ENCODE data around the gene SPA17.

The SPA17 gene

DNA sequence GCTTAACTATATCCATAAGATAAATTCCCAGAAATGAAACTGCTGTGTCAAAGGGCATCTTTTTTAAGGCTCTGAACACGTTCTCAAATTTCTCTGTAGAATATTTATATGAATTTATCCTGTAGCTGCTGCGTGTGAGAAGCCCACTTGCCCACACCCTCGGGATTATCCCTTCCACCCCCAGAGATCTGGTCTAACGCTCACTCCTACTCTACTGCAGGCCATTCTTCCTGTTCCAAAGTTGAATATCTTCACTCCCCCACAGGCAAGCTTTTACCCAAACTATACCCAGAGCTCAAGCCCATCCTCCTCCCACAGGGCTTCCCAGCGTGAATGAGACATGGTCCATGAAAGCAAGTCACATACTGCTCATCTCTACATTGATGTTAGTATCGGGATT lies 25.1 kb upstream of the SPA17 start:
- no peak overlapping the region for H3K4me3 Mint-ChIP-seq
- no peak overlapping the region for H3K27ac Mint-ChIP-seq
- no peaks in the 10 kb centered on the region for H3K4me1 Mint-ChIP-seq
- peaks cover 7% of the 10 kb centered on the region for H3K36me3 Mint-ChIP-seq
- H3K9me3 Mint-ChIP-seq: no peaks in the 10 kb centered on the region
- no peaks in the 10 kb centered on the region for H3K27me3 Mint-ChIP-seq

DNA sequence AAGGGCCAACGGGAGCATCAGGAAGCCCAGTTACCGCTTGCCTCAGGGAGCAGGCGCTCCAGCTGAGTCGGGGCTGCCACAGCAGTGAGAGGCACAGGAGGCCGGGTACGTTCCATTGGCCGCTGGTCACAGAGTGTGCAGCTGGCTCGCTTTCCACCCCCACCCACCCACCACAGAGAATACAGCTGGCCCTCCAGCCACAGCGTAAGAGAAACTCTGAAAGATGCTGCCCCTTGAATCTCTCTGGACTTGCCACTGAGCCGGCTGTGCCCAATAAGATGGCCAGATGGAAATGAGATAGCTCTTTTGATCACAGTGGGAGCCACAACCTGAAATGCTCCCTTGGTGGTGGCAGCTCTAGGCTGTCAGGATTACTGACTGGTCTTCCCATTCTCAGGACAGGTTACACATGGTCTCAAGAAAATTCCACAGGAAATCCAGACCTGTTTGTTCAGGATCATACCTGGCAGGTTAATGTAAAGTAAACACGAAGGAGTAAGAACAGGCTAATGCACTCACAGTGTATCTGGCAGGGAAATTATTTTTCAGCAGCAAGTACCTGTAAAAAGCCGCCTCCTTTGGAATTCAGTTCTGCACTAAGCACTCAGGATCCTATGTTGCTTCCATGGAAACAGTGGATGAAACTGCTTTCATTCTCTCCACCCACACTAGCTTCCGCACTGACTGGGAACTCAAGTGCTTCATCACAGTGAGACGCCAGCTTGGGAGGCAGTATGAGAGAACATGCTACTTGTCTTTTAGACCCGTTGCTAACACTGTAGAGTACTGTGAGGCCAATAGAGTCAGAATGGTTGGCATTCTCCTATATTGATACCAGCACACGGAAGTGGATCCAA lies 16.7 kb upstream of the SPA17 start:
- Mint-ChIP-seq H3K4me3 (no peak overlapping the region), H3K9me3 (no peaks in the 10 kb centered on the region), H3K36me3 (peaks cover 6% of the 10 kb centered on the region), H3K27me3 (no peaks in the 10 kb centered on the region), H3K4me1 (no peaks in the 10 kb centered on the region), H3K27ac (no peak overlapping the region)

DNA sequence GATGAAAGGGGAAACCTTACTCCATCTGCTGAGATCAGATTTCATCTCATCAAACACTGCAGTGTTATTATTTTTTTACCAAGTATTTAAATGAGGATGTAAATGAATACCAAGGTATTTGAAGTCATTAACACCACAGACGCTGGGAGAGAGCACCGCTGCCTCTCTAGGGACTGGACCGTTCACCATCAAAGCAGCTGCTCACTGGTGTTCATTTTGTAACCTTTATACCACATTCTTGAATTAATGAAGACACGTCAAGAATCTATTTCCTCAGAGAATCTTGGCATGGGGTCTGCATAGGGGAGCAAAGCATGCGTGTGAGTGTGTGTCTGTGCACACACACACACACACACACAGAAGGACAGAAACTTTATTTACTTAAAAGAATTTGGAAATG lies 15.8 kb upstream of the SPA17 start:
- H3K36me3 Mint-ChIP-seq: peaks cover 4% of the 10 kb centered on the region
- H3K9me3 Mint-ChIP-seq: no peaks in the 10 kb centered on the region
- no peak overlapping the region for H3K27ac Mint-ChIP-seq
- no peaks in the 10 kb centered on the region for H3K4me1 Mint-ChIP-seq
- no peaks in the 10 kb centered on the region for H3K27me3 Mint-ChIP-seq
- no peak overlapping the region for H3K4me3 Mint-ChIP-seq

DNA sequence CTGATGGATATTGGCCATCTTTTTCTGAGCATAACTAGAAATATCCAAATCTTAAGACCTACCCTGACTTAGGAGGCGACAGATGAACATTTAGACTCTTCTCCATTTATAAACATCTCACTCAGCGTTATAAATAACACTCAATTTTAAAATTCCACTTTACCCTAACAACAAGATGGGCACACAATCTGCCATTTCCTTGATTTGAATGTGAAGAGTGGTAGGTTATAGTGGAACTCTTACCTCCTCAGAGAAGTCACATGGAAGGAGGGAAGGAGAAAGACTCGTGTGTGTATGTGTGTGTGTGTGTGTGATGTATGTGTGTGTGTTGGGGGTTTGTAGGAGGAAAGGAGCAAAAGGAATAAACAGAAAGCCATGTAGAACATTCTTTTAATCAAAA lies 15.2 kb upstream of the SPA17 start:
- Mint-ChIP-seq H3K9me3 (no peaks in the 10 kb centered on the region), H3K4me3 (no peak overlapping the region), H3K27ac (no peak overlapping the region), H3K27me3 (no peaks in the 10 kb centered on the region), H3K36me3 (peaks cover 3% of the 10 kb centered on the region), H3K4me1 (no peaks in the 10 kb centered on the region)

DNA sequence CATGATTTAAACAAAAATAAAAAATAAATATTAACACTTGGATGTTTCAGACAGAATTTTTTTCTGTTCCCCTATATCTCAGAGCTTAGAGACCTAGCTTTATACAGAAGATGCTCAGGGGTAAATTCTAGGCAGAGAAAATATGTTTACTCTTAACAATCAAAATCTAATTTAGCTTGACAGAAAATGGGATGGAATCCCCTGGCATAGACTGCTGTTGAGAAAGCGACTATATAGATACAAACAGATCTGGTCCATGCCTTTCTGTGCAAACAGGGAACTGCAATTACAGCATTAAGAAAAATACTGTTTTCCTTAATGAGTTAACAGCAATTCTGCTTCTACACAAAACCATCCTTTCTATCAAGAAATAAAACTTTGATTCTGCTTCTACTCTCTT lies 14.7 kb upstream of the SPA17 start:
- no peaks in the 10 kb centered on the region for H3K9me3 Mint-ChIP-seq
- H3K4me1 Mint-ChIP-seq: no peaks in the 10 kb centered on the region
- no peaks in the 10 kb centered on the region for H3K27me3 Mint-ChIP-seq
- no peak overlapping the region for H3K4me3 Mint-ChIP-seq
- H3K27ac Mint-ChIP-seq: no peak overlapping the region
- H3K36me3 Mint-ChIP-seq: peaks cover 2% of the 10 kb centered on the region

DNA sequence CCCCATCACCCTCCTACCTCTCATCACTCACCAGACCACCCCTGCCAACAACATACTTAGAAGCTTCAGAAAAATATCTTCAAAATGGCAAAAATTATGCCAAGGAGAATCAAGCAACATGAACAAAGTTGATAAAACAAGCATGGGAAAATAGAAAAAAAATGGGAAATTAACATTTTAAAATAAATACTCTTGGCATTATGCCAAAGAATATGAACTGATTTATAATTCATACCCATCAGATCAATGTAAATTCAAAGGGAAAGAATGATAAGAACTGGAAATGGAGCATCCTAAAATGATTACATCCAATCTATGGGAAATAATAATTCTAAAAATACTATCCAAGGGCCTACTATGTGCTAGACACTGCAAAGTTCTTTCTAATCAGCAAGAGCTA lies 12.2 kb upstream of the SPA17 start:
- Mint-ChIP-seq H3K9me3 (no peaks in the 10 kb centered on the region), H3K36me3 (peaks cover 2% of the 10 kb centered on the region), H3K4me1 (no peaks in the 10 kb centered on the region), H3K4me3 (no peak overlapping the region), H3K27ac (no peak overlapping the region), H3K27me3 (no peaks in the 10 kb centered on the region)

DNA sequence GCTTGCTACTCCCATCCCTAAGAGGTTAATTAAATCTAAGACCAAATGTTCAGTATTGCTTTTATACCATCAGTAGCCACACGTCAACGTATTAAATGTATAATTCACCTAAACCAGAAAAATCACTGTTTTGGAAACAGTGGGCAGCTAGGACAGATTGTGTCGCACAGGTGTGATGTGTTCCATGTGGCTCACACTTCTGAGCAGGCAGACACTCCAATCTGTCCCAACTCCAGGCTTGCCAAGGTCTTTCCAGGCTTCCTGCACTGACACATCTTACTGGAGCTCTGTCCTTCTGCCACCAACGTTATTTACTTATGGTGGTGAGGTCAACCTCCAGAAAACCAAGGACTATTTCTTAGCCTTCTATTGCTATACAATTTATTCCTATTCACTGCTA lies 11.6 kb upstream of the SPA17 start:
- H3K36me3 Mint-ChIP-seq: peaks cover 2% of the 10 kb centered on the region
- H3K27me3 Mint-ChIP-seq: no peaks in the 10 kb centered on the region
- H3K4me3 Mint-ChIP-seq: no peak overlapping the region
- no peaks in the 10 kb centered on the region for H3K4me1 Mint-ChIP-seq
- H3K9me3 Mint-ChIP-seq: no peaks in the 10 kb centered on the region
- H3K27ac Mint-ChIP-seq: no peak overlapping the region

DNA sequence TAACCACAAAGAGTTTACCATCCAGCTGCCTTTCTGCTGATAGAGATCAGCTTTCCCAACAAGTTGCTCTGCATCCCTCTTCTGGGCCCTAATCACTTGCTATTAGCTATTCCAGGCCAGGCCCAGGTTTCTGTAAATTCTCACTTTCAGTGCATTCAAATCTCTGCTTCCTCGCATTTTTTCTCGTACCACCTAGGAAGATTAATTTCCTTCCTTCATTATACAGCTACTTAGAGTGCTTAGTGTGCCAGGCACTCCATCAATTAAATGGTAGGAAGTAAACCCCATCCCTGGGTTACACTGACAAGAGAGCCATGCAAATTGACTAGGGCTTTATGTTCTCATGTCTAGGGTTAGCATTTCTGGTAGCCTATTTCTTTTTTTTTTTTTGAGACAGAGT lies 9.8 kb upstream of the SPA17 start:
- Mint-ChIP-seq H3K4me3 (no peak overlapping the region), H3K36me3 (peaks cover 2% of the 10 kb centered on the region), H3K9me3 (no peaks in the 10 kb centered on the region), H3K4me1 (no peaks in the 10 kb centered on the region), H3K27me3 (no peaks in the 10 kb centered on the region), H3K27ac (no peak overlapping the region)

DNA sequence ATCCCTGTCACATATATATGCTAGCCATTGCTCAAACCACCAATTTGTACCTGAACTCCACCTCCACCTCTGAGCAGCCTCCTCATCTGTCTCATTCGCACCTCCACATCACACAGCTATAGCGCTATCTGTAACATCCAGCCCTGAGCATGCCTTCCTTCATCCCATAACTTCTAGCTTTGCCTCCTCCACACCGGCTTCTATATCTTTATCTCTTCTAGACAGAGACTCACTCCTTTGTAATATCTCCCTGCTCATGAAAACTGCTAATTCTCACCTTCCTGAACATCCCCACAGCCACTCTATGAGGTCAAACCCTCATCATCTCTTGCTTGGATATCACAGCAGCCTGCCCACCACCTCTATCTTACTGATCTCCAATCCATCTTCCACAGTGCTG lies 6.1 kb upstream of the SPA17 start:
- H3K4me3 Mint-ChIP-seq: no peak overlapping the region
- no peaks in the 10 kb centered on the region for H3K27me3 Mint-ChIP-seq
- H3K9me3 Mint-ChIP-seq: no peaks in the 10 kb centered on the region
- H3K4me1 Mint-ChIP-seq: peaks cover 7% of the 10 kb centered on the region
- peaks cover 2% of the 10 kb centered on the region for H3K36me3 Mint-ChIP-seq
- H3K27ac Mint-ChIP-seq: no peak overlapping the region

DNA sequence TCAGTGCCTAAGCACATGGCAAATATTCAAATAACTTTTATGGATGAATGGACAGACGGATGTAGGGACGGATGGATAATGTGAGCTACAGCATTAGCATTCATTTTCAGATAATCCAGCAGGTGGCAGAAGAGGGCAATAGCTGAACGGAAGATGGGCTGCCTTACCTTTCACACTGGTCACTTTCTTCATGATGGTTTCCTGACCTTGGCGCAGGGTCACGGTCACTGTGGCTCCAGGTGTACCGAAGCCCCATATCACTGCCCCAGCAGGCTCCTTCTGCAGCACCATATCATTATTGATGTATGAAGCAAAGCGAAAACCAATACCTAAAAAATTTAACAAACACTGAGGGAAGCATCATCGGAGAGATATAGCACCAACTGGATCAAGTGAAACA lies 4.5 kb upstream of the SPA17 start:
- Mint-ChIP-seq H3K27ac (no peak overlapping the region), H3K9me3 (no peaks in the 10 kb centered on the region), H3K4me3 (no peak overlapping the region), H3K4me1 (peaks cover 17% of the 10 kb centered on the region), H3K36me3 (peaks cover 2% of the 10 kb centered on the region), H3K27me3 (no peaks in the 10 kb centered on the region)

DNA sequence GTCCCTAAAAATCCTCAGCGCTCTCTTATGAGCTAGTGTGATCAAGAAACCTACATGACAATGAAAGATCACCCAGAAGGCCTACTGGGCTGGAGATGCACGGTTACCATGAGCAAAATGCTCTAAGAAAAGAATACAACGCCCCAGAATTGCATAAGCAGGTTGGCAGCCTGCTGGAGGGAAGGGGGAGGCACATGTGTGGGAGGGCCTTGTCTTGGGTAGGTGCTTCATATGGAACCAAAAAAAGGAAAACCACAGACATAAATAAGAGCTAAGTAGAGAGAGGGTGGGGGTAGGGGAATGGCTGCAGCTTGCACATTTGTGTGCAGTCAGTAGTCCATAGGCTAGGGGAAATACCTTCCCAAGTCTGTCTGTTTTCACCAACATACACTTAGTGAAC lies 3.0 kb upstream of the SPA17 start:
- peaks cover 26% of the 10 kb centered on the region for H3K4me1 Mint-ChIP-seq
- H3K4me3 Mint-ChIP-seq: peak overlapping the region; percentile 17
- H3K27ac Mint-ChIP-seq: peak overlapping the region; percentile 20
- no peaks in the 10 kb centered on the region for H3K27me3 Mint-ChIP-seq
- H3K36me3 Mint-ChIP-seq: peaks cover 2% of the 10 kb centered on the region
- H3K9me3 Mint-ChIP-seq: no peaks in the 10 kb centered on the region

DNA sequence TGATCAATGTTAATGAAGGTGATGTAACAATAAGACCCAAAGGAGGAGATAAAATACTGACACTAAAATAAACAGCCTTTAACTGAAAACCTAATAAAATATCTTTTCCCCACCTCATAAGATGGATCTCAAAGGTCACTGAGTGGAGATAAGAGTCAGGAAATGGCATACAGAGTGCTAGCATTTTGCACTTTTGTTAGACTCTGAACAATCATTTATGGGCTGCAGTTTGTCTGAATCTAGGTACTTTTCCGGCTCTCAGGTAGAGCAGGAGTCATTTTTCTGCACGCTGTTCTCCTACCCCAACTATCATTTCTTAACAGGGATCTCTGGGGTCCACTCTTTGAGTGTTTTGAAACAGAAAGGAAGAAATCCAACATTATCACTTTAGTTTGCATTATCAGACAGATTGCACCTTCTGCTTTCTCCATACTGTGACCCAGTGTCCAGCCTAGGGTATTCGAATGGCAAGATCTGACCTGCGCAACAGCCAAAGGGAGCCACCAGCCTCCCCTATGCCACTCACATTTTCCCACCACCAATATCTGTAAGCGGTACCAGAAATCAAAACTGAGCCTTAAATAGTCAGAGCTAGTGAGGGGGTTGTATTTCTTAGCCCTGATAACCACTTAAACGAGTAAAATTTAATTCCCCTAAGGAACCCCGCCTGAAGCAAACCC lies 1.0 kb upstream of the SPA17 start:
- Mint-ChIP-seq H3K4me3 (peak overlapping the region; percentile 91), H3K36me3 (no peaks in the 10 kb centered on the region), H3K4me1 (peaks cover 26% of the 10 kb centered on the region), H3K27me3 (no peaks in the 10 kb centered on the region), H3K27ac (peak overlapping the region; percentile 93), H3K9me3 (no peaks in the 10 kb centered on the region)

DNA sequence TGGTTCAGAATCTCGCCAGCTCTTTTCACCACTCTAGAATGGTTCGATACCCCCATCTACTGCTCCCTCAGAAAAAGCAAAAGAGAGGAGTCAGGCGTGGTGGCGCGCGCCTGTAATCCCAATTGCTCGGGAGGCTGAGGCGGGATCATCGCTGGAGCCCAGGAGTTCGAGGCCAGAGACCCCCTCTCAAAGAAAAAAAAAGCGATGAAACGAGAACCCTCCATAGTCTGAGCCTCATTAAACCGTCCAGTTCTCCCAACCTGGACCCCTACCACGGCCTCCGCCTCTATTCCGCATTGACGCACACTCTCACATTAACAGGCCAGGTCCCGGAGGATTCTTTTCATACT lies 439 bp downstream of the SPA17 start:
- Mint-ChIP-seq H3K9me3 (no peaks in the 10 kb centered on the region), H3K27ac (peak overlapping the region; percentile 96), H3K27me3 (no peaks in the 10 kb centered on the region), H3K36me3 (no peaks in the 10 kb centered on the region), H3K4me3 (peak overlapping the region; percentile 91), H3K4me1 (peaks cover 26% of the 10 kb centered on the region)

DNA sequence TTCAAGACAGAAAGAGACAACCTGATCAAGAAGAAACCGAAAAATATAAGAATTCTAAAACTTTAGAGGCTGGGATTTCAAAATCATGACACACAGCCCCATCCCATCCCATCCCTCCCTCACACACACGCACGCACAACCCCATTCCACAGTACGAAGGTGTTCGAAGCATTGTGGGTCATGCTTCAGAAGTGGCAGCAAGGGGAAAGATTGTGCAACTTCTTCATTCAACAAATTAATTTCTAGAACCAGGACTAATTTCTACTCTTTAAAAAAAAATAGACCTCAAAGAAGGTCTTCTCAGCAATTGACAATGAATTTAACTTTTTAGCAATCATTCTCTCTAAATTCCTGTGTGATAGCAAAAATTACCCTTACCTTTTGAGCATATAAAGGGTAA lies 867 bp downstream of the SPA17 start:
- no peaks in the 10 kb centered on the region for H3K9me3 Mint-ChIP-seq
- H3K4me3 Mint-ChIP-seq: peak overlapping the region; percentile 91
- peak overlapping the region; percentile 69 for H3K27ac Mint-ChIP-seq
- H3K36me3 Mint-ChIP-seq: no peaks in the 10 kb centered on the region
- H3K27me3 Mint-ChIP-seq: no peaks in the 10 kb centered on the region
- H3K4me1 Mint-ChIP-seq: peaks cover 26% of the 10 kb centered on the region

DNA sequence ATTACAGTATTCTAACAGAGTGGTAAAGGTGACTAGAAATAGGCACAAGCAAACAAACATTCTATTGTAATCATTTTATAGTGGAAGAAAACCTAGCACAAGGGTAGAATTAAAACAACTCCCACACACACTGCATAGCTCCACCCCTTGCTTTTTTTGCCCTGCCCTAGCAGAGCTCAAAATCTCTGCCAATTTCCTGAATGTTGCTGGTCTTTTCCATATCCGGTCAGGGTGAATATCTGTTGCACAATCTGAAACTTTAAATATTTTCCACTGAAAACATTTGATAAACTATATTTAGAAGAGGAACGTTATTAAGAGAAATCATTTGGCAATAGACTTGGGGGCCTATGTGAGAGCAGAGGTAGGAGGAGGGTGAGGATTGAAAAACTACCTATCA lies 2.7 kb downstream of the SPA17 start:
- Mint-ChIP-seq H3K36me3 (no peaks in the 10 kb centered on the region), H3K27ac (no peak overlapping the region), H3K4me3 (no peak overlapping the region), H3K9me3 (no peaks in the 10 kb centered on the region), H3K4me1 (peaks cover 26% of the 10 kb centered on the region), H3K27me3 (no peaks in the 10 kb centered on the region)

DNA sequence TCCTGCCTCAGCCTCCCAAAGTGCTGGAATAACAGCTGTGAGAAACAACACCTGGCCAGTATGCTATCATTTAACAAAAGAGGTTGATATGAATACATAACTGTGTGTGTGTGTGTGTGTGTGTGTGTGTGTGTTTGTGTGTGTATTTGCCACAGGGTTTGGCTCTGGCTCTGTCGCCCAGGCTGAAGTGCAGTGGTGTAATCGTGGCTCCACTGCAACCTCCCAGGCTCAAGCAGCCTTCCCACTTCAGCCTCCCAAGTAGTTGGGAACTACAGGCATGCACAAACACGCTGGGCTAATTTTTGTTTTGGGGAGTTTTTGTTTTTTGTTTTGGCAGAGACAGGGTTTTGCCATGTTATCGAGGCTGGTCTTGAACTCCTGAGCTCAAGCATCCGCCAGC lies 4.7 kb downstream of the SPA17 start:
- H3K27me3 Mint-ChIP-seq: no peaks in the 10 kb centered on the region
- H3K27ac Mint-ChIP-seq: no peak overlapping the region
- H3K4me1 Mint-ChIP-seq: peaks cover 12% of the 10 kb centered on the region
- H3K36me3 Mint-ChIP-seq: peaks cover 7% of the 10 kb centered on the region
- no peak overlapping the region for H3K4me3 Mint-ChIP-seq
- H3K9me3 Mint-ChIP-seq: peaks cover 5% of the 10 kb centered on the region

Measured in activated naive CD4-positive, alpha-beta T cell treated with anti-CD3 and anti-CD28 coated beads, Interleukin-2, amount 50 U/mL, for 24 hours (primary cell).